DOHH2 (cell line): ENCODE data around the gene PACRG.

Experiments
- EZH2phosphoT487 ChIP-seq: fragments of 200-600 bp; sonication (generic); IDR thresholded peaks from 2 replicates; pipeline ENCODE4 v1.6.1; 2017; ENCODE audit warnings: borderline replicate concordance, mild to moderate bottlenecking, antibody characterized with exemption, low read length, moderate library complexity, mixed read lengths
- TF ChIP-seq, protein P1 (sequence below): fragments of 200-600 bp; sonication (generic); IDR thresholded peaks from one replicate; pipeline ENCODE4 v1.5.1; 2014; ENCODE audit warnings: antibody characterized with exemption, mild to moderate bottlenecking, low read depth, low read length; ENCODE audit not compliant: poor library complexity, severe bottlenecking

- TF ChIP-seq, protein P1, sequence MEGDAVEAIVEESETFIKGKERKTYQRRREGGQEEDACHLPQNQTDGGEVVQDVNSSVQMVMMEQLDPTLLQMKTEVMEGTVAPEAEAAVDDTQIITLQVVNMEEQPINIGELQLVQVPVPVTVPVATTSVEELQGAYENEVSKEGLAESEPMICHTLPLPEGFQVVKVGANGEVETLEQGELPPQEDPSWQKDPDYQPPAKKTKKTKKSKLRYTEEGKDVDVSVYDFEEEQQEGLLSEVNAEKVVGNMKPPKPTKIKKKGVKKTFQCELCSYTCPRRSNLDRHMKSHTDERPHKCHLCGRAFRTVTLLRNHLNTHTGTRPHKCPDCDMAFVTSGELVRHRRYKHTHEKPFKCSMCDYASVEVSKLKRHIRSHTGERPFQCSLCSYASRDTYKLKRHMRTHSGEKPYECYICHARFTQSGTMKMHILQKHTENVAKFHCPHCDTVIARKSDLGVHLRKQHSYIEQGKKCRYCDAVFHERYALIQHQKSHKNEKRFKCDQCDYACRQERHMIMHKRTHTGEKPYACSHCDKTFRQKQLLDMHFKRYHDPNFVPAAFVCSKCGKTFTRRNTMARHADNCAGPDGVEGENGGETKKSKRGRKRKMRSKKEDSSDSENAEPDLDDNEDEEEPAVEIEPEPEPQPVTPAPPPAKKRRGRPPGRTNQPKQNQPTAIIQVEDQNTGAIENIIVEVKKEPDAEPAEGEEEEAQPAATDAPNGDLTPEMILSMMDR, result no peak
- no peak for TF ChIP-seq EZH2phosphoT487
Measured at GRCh38 chr6:162685586-162685985, 42.2 kb upstream of the PACRG start.
